Subcutaneous abdominal adipose tissue (tissue), 5 donors: ENCODE measurements around the gene AEBP2.
"Not testable (repeated sequence)": the region's sequence is repeated elsewhere in the genome, so short reads cannot be mapped to it uniquely, and the experiment has no call there.

Experiments
- H3K27ac ChIP-seq: one replicate; pipeline ENCODE4 v1.7.0; 2013; ENCODE audit warnings: low read depth, mild to moderate bottlenecking, inconsistent platforms, low read length, moderate library complexity
- H3K27me3 ChIP-seq, 5 donors: one replicate each; pipeline ENCODE4 v1.7.0; 2013; ENCODE audit warnings: low read length in 5 of 5, inconsistent platforms in 1 of 5; ENCODE audit not compliant: control insufficient read depth in 5 of 5, insufficient read depth in 4 of 5
- H3K36me3 ChIP-seq, 5 donors: one replicate each; pipeline ENCODE4 v1.7.0; 2013; ENCODE audit warnings: low read length in 5 of 5; ENCODE audit not compliant: control insufficient read depth in 5 of 5, insufficient read depth in 5 of 5
- H3K4me1 ChIP-seq, 5 donors: one replicate each; pipeline ENCODE4 v1.7.0; 2013; ENCODE audit warnings: low read length in 5 of 5, mild to moderate bottlenecking in 3 of 5, moderate library complexity in 1 of 5; ENCODE audit not compliant: control insufficient read depth in 5 of 5, insufficient read depth in 5 of 5
- H3K4me3 ChIP-seq, 5 donors: one replicate each; pipeline ENCODE4 v1.7.0; 2013; ENCODE audit warnings: low read length in 5 of 5, low read depth in 1 of 5
- H3K9ac ChIP-seq, 5 donors: one replicate each; pipeline ENCODE4 v1.7.0; 2013; ENCODE audit warnings: low read length in 5 of 5, mild to moderate bottlenecking in 4 of 5, moderate library complexity in 3 of 5
- H3K9me3 ChIP-seq, 5 donors: one replicate each; pipeline ENCODE4 v1.7.0; 2013; ENCODE audit warnings: low read length in 5 of 5; ENCODE audit not compliant: control insufficient read depth in 5 of 5
- donor health status: healthy.
- donor health status: healthy.
- donor health status: healthy.
- donor health status: healthy.
- donor health status: healthy.

The AEBP2 gene, protein sequence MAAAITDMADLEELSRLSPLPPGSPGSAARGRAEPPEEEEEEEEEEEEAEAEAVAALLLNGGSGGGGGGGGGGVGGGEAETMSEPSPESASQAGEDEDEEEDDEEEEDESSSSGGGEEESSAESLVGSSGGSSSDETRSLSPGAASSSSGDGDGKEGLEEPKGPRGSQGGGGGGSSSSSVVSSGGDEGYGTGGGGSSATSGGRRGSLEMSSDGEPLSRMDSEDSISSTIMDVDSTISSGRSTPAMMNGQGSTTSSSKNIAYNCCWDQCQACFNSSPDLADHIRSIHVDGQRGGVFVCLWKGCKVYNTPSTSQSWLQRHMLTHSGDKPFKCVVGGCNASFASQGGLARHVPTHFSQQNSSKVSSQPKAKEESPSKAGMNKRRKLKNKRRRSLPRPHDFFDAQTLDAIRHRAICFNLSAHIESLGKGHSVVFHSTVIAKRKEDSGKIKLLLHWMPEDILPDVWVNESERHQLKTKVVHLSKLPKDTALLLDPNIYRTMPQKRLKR

DNA sequence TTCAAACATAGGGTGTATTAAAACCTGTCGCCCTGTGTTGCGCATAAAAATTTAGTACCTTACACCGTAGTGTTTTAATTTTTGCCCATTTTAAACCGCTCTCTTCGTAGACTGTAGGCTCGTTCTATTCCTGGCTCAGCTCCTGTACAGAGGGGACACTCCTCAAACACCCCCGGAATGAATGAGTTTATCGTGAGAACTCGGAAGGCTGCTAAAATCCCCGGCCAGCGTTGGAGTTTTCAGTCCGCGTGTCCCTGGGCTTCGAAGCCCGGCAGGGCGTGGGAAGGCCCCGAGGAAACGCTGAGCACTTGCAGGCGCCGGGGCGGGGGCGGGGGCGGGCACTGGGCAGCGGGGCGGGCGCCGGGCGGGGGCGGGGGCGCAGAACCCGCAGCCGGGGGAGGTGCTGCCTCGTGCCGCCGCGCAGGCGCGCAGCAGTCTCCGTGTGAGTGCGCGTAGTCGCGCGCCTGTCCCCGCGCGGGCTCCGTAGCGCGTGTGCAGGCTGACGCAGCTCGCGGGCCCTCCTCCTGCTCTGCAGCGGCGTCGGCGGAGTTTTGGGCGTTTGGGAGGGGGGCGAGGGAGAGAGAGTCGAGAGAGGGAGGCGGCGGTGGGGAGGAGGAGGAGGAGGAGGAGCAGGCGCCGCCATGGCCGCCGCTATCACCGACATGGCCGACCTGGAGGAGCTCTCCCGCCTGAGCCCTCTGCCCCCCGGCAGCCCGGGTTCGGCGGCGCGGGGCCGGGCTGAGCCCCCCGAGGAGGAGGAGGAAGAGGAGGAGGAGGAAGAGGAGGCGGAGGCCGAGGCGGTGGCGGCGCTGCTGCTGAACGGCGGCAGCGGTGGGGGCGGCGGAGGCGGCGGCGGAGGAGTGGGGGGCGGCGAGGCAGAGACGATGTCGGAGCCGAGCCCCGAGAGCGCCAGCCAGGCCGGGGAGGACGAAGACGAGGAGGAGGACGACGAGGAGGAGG lies at the start of gene AEBP2:
Gene AEBP2, plus strand, starts transcription at position 434 of the 960 bp plus-strand sequence. Its CDS starts 208 bp downstream, at position 642.
- peak within 1 kb of the TSS in 4 of 5 donors; percentile 77 to 96 (median 90) for H3K9ac ChIP-seq
- H3K27me3 ChIP-seq = no peaks in the 10 kb centered on the region
- peak within 1 kb of the TSS; percentile 78 for H3K27ac ChIP-seq
- H3K36me3 ChIP-seq = peaks cover 0 to 2% (median 0%) of the 10 kb centered on the region in 5 donors
- peak within 1 kb of the TSS; percentile 88 to 99 (median 95) for H3K4me3 ChIP-seq
- H3K4me1 ChIP-seq = peaks cover 0 to 22% (median 17%) of the 10 kb centered on the region in 5 donors
- H3K9me3 ChIP-seq = no peaks in the 10 kb centered on the region

DNA sequence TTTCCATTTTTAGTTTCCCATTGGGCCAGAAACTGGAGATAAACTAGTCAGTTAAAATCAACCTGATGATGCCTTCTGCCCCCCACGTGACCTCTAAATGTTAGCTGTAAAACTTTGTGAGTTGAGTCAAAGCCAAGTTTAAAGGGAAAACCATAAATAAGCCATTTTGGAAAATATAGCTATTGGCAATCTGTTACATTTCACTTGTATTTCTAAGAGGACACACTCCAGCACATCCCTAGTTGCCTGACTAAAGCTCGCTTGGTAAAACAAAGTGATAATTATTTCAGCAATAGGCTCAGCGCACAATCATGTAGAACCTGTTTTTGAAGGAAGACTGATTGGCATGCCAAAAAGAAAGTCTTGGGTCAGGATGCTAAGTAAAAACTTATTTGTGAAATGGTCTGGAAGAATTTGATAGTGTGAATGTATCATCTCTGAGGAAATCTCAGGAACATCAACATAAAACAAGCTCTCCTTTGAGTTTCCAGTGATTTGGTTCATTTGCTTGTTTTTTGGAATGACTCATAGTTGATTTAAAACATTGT lies 49.2 kb upstream of the AEBP2 start:
- Histone ChIP-seq H3K9me3 (no peaks in the 10 kb centered on the region), H3K36me3 (no peaks in the 10 kb centered on the region), H3K27me3 (no peaks in the 10 kb centered on the region), H3K4me3 (no peak overlapping the region), H3K27ac (no peak overlapping the region), H3K9ac (no peak overlapping the region), H3K4me1 (peaks cover 0 to 3% (median 0%) of the 10 kb centered on the region in 5 donors)

DNA sequence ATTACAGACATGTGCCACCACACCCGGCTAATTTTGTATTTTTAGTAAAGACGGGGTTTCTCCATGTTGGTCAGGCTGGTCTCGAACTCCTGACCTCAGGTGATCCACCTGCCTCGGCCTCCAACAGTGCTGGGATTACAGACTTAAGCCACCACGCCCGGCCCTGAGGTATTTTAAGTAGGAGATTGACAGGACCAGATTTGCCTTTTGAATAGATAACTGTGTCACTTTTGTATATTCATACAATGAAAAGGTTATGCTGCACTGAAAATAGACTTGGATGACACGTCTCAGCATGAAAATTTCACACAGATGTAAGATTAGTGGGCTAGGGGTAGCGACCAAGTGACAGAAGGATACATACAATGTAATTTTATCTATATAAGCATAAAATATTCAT lies 46.6 kb upstream of the AEBP2 start:
- H3K9ac ChIP-seq, H3K9me3 ChIP-seq, H3K4me1 ChIP-seq: not testable (repeated sequence)

DNA sequence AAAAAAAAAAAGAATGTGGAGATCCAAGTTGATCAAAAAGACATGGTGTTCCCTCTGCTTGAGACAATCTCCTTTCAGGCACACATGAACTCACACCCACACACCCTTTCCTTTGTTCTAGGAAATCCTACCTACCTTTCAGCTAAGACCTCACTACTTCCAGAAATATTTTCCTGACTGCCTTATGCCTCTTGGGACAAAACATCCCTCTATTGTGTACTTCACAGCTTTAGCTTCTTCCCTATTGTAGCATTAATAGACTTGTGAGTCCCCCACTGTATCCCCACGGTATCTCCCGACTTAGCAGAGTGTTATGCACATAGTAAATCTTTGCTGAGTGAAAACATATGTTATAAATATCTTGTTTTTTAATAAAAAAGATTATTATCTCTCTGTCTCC lies 44.9 kb upstream of the AEBP2 start:
- H3K27me3 ChIP-seq = no peaks in the 10 kb centered on the region
- no peak overlapping the region for H3K27ac ChIP-seq
- no peak overlapping the region for H3K4me3 ChIP-seq
- no peaks in the 10 kb centered on the region for H3K36me3 ChIP-seq
- H3K4me1 ChIP-seq = peaks cover 0 to 4% (median 0%) of the 10 kb centered on the region in 5 donors
- H3K9me3 ChIP-seq = no peaks in the 10 kb centered on the region
- no peak overlapping the region for H3K9ac ChIP-seq

More for the DNA sequence above, 46.6 kb upstream of the AEBP2 start:
- not testable (repeated sequence) for H3K4me3 ChIP-seq, H3K27me3 ChIP-seq, H3K27ac ChIP-seq, H3K36me3 ChIP-seq

DNA sequence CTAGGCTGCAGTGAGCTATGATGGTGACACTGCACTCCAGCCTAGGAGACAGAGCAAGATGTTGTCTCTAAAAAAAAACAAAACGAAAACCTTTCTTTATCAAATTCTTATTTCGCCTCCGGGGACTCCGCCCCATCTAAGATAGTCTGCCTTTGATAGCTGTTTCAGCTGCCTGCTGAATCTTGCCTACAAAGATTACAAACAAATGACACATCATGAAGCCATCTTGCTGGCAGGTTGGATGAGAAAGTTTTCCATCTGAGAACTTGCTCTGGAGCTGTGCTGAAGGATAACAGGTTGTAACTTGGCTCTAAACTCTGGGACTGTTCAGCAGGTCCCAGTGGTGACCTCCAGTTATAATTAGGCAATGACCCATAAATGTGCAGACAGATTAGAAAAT lies 41.8 kb upstream of the AEBP2 start:
- Histone ChIP-seq H3K4me3 (no peak overlapping the region), H3K27ac (no peak overlapping the region), H3K4me1 (peaks cover 0 to 5% (median 0%) of the 10 kb centered on the region in 5 donors), H3K27me3 (no peaks in the 10 kb centered on the region), H3K9me3 (no peaks in the 10 kb centered on the region), H3K36me3 (no peaks in the 10 kb centered on the region), H3K9ac (no peak overlapping the region)

DNA sequence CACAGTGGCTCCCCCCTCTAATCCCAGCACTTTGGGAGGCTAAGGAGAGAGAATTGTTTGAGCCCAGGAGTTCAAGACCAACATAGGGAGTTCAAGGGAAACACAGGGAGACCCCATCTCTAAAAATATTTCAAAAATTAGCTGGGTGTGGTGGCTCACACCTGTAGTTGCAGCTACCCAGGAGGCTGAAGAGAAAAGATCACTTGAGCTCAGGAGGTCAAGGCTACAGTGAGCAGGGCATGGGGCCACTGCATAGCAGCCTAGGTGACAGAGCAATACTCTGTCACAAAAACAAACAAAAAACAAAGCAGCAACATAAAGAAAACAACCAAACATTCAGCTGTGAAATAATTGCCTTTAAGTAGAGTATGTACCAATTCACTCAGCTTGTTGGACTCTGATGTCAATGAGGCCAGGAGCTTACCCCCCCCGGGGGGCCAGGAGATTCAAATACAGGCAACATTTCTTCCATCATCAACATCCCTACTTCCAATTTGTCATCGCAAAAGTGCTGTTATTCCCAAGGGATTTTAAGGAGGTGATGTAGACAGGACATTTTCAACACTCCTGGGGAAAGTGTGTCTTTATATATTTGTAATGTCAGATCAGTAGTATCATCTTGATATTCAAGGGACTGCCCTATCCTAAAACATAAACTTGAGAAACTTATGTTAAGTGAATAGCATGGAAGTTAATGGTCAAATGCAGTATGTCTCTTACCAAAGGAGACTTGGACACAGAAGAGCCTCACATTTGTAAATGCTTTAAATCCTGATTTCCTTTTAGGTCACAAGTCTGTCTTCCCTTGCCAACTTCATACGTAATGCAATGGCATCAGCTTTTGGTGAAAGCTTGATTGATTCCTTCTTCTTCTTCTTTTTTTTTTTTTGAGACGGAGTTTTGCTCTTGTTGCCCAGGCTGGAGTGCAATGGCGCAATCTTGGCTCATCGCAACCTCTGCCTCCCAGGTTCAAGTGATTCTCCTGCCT lies 40.6 kb upstream of the AEBP2 start:
- no peaks in the 10 kb centered on the region for H3K27me3 ChIP-seq
- H3K27ac ChIP-seq = no peak overlapping the region
- no peaks in the 10 kb centered on the region for H3K9me3 ChIP-seq
- H3K36me3 ChIP-seq = no peaks in the 10 kb centered on the region
- no peak overlapping the region for H3K4me3 ChIP-seq
- H3K9ac ChIP-seq = no peak overlapping the region
- H3K4me1 ChIP-seq = peaks cover 0 to 12% (median 8%) of the 10 kb centered on the region in 5 donors

DNA sequence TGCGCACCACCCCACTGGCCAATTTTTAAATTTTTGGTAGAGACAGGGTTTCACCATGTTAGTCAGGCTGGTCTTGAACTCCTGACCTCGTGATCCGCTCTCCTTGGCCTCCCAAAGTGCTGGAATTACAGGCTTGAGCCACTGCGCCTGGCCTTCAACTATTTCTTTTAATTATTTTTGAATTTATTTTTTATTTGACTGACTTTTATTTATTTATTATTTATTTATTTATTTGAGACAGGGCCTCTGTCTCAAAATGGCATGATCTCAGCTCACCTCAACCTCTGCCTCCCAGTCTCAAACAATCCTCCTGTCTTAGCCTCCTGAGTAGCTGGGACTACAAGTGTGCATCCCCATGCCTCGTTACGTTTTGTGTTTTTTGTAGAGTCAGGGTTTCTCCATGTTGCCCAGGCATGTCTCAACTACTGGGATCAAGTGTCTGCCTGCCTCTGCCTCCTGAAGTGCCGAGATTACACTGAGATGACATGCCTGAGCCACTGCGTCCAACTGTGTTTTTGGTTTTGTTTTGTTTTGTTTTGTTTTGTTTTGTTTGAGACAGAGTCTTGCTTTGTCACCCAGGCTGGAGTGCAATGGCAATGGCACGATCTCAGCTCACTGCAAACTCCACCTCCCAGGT lies 38.5 kb upstream of the AEBP2 start:
- H3K36me3 ChIP-seq, H3K4me1 ChIP-seq, H3K9me3 ChIP-seq, H3K9ac ChIP-seq, H3K27ac ChIP-seq, H3K27me3 ChIP-seq, H3K4me3 ChIP-seq: not testable (repeated sequence)

DNA sequence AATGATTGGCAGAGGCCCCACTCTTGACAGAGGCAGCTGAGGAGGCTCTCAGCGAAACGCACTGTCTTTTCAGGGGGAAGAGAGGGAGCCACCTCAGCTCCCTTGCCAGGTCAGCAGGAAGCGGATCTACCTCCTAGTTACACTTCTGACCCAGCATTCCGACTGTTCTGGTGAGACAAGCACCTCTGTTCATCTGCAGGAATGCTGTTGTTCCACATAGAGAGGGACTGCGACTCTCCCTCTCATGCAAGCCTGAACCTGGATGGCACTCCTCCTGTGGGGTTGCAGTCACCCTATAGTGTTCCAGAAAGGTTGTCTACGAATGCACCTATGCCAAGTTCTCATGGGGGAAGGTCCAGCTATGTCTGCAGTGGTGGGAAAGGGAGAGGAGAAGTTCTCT lies 37.1 kb upstream of the AEBP2 start:
- H3K27ac ChIP-seq = no peak overlapping the region
- H3K9ac ChIP-seq = no peak overlapping the region
- no peaks in the 10 kb centered on the region for H3K36me3 ChIP-seq
- no peaks in the 10 kb centered on the region for H3K9me3 ChIP-seq
- H3K4me3 ChIP-seq = no peak overlapping the region
- H3K27me3 ChIP-seq = no peaks in the 10 kb centered on the region
- peaks cover 0 to 9% (median 8%) of the 10 kb centered on the region in 5 donors for H3K4me1 ChIP-seq
